GM18861 (cell line): ENCODE data around the gene SREBF1.
A peak's percentile ranks its signal among the peaks of the same experiment; 100 is the strongest.
"Not testable (repeated sequence)": the region's sequence is repeated elsewhere in the genome, so short reads cannot be mapped to it uniquely, and the experiment has no call there.

ENCODE experiments used
- ATAC-seq: cut with Tn5 transposase; IDR thresholded peaks from one replicate; pipeline ENCODE4 v1.9.1; 2021; ENCODE audit not compliant: unreplicated experiment

The SREBF1 gene

GRCh38 chr17:17813055-17813724, 23.6 kb downstream of the SREBF1 start:
- no peak for ATAC-seq

- no peak for ATAC-seq
Measured at GRCh38 chr17:17812211-17813054, 24.4 kb downstream of the SREBF1 start.

GRCh38 chr17:17811381-17812210, 25.2 kb downstream of the SREBF1 start:
- ATAC-seq, result no peak

GRCh38 chr17:17810895-17811248, 25.9 kb downstream of the SREBF1 start:
- ATAC-seq, result no peak

GRCh38 chr17:17810084-17810894, 26.5 kb downstream of the SREBF1 start:
- ATAC-seq, result no peak

- no peak for ATAC-seq
Measured at GRCh38 chr17:17809531-17810083, 27.2 kb downstream of the SREBF1 start.

- ATAC-seq, result peak; percentile 35
Measured at GRCh38 chr17:17808706-17809432, 27.9 kb downstream of the SREBF1 start.

- ATAC-seq, result not testable (repeated sequence)
Measured at GRCh38 chr17:17808200-17808599, 28.6 kb downstream of the SREBF1 start.

GRCh38 chr17:17807440-17807839, 29.3 kb downstream of the SREBF1 start:
- ATAC-seq, result no peak

- no peak for ATAC-seq
Measured at GRCh38 chr17:17806611-17807274, 30.0 kb downstream of the SREBF1 start.

GRCh38 chr17:17806035-17806434, 30.8 kb downstream of the SREBF1 start:
- no peak for ATAC-seq

GRCh38 chr17:17805575-17805974, 31.2 kb downstream of the SREBF1 start:
- no peak for ATAC-seq

GRCh38 chr17:17804007-17804406, 32.8 kb downstream of the SREBF1 start:
- ATAC-seq, result no peak

- no peak for ATAC-seq
Measured at GRCh38 chr17:17801800-17802481, 34.8 kb downstream of the SREBF1 start.

- no peak for ATAC-seq
Measured at GRCh38 chr17:17800504-17801021, 36.2 kb downstream of the SREBF1 start.

GRCh38 chr17:17798573-17799255, 38.1 kb downstream of the SREBF1 start:
- no peak for ATAC-seq

GRCh38 chr17:17798010-17798556, 38.7 kb downstream of the SREBF1 start:
- ATAC-seq, result no peak
